GM21423 (cell line): Measurements from ENCODE around the gene QARS1.

ENCODE experiments used
- ATAC-seq: cut with Tn5 transposase; IDR thresholded peaks from one replicate; pipeline ENCODE4 v1.9.1; 2021; ENCODE audit warnings: mild to moderate bottlenecking, moderate library complexity; ENCODE audit not compliant: unreplicated experiment

QARS1 gene

GRCh38 chr3:49104427-49105291, at the start of gene QARS1:
Gene QARS1 (minus strand): TSS chr3:49104757. CDS start chr3:49104733, 24 bp downstream.
- peak; percentile 92 for ATAC-seq

- no peak for ATAC-seq
Measured at GRCh38 chr3:49153349-49153912, 48.9 kb upstream of the QARS1 start.

GRCh38 chr3:49151610-49152009, 47.1 kb upstream of the QARS1 start:
- no peak for ATAC-seq

GRCh38 chr3:49148159-49148558, 43.6 kb upstream of the QARS1 start:
- ATAC-seq: no peak

- no peak for ATAC-seq
Measured at GRCh38 chr3:49140080-49140479, 35.5 kb upstream of the QARS1 start.

- ATAC-seq: no peak
Measured at GRCh38 chr3:49135499-49135898, 30.9 kb upstream of the QARS1 start.

- ATAC-seq: no peak
Measured at GRCh38 chr3:49134471-49135265, 30.1 kb upstream of the QARS1 start.

GRCh38 chr3:49133226-49133951, 28.8 kb upstream of the QARS1 start:
- ATAC-seq: no peak

GRCh38 chr3:49132437-49133225, 28.1 kb upstream of the QARS1 start, which contains the start of gene LAMB2:
Gene LAMB2 (minus strand): TSS chr3:49133050. CDS start chr3:49132867, 183 bp downstream.
- ATAC-seq: no peak

- no peak for ATAC-seq
Measured at GRCh38 chr3:49132073-49132436, 27.5 kb upstream of the QARS1 start.

- ATAC-seq: no peak
Measured at GRCh38 chr3:49131576-49131975, 27.0 kb upstream of the QARS1 start.

- ATAC-seq: no peak
Measured at GRCh38 chr3:49131040-49131439, 26.5 kb upstream of the QARS1 start.

- ATAC-seq: no peak
Measured at GRCh38 chr3:49124991-49125670, 20.6 kb upstream of the QARS1 start.

- ATAC-seq: no peak
Measured at GRCh38 chr3:49124203-49124602, 19.6 kb upstream of the QARS1 start.

- ATAC-seq: no peak
Measured at GRCh38 chr3:49123687-49124086, 19.1 kb upstream of the QARS1 start.

GRCh38 chr3:49122886-49123545, 18.5 kb upstream of the QARS1 start:
- no peak for ATAC-seq

GRCh38 chr3:49122451-49122850, 17.9 kb upstream of the QARS1 start:
- ATAC-seq: no peak

GRCh38 chr3:49122022-49122421, 17.5 kb upstream of the QARS1 start:
- ATAC-seq: no peak

- ATAC-seq: peak; percentile 7
Measured at GRCh38 chr3:49121132-49121736, 16.7 kb upstream of the QARS1 start.
